Stimulated activated CD4-positive, alpha-beta T cell treated with anti-CD3 and anti-CD28 coated beads, TNF-alpha, amount 100 ng/mL, for 48 hours (primary cell): ENCODE results near the gene DPH7.
"Not testable (repeated sequence)": the region's sequence is repeated elsewhere in the genome, so short reads cannot be mapped to it uniquely, and the experiment has no call there.

Source experiments
- DNase-seq, 3 donors: peaks; one replicate each; pipeline ENCODE4 v3.0.0-alpha.2; 2020; ENCODE audit warnings: low read depth in 3 of 3

Gene DPH7

GRCh38 chr9:137578518-137579258 lies at the start of gene DPH7:
DPH7 (minus strand) TSS chr9:137578925; CDS start chr9:137578777, 148 bp downstream.
- DNase-seq: peak; percentile 89 to 98 (median 94)

DNA sequence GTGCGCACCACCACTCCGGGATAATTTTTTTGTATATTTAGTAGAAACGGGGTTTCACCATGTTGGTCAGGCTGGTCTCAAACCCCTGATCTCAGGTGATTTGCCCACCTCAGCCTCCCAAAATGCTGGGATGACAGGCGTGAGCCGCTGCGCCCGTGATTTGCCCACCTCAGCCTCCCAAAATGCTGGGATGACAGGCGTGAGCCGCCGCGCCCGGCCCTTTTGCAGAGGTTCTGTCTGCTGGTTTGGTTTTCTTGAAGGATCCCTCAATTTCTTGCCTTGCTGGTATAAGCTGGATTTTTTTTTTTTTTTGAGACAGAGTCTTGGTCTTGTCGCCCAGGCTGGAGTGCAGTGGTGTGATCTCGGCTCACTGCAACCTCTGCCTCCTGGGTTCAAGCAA lies 48.7 kb upstream of the DPH7 start:
- DNase-seq: not testable (repeated sequence)

GRCh38 chr9:137626464-137626863 lies 47.7 kb upstream of the DPH7 start:
- DNase-seq: no peak

DNA sequence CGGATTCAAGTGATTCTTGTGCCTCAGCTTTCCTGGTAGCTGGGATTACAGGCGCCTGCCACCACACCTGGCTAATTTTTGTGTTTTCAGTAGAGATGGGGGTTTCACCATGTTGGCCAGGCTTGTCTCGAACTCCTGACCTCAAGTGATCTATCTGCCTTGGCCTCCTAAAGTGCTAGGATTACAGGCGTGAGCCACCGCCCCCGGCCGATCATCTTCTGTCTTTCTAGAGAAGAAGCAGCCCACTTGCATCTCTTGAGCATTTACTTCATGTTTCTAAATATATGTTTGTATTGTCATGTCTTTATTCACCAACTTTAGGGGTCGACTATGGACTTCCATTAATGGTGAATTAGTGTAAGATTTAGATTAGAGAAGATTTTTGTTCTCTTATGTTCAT lies 43.5 kb upstream of the DPH7 start:
- DNase-seq: not testable (repeated sequence)

DNA sequence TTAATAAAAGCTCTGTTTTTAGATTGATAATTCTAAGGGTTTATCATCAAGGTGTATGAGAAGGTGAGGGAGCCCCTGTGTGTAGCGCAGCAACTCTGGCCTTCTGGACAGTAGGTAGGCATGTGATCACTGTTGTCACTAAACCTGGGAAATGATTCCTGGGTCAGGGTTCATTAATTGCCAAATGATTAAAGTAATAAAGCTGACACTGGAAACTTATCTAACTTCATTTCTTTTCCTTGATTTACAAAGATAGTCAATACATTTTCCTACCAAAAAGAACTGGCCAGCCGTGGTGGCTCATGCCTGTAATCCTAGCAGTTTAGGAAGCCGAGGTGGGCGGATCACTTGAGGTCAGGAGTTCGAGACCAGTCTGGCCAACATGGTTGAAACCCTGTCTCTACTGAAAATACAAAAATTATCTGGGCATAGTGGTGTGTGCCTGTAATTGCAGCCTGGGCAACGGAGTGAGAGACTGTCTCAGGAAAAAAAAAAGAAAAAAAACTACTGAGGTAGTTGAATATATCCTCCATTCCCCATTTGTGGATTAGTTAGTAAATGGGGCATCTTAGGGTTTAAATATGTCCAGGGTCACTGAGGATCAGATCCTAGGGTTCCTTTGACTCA lies 42.5 kb upstream of the DPH7 start:
- no peak for DNase-seq

- no peak for DNase-seq
Observed at GRCh38 chr9:137620581-137620980, 41.9 kb upstream of the DPH7 start.

- DNase-seq: no peak
Observed at GRCh38 chr9:137620048-137620405, 41.3 kb upstream of the DPH7 start.

DNA sequence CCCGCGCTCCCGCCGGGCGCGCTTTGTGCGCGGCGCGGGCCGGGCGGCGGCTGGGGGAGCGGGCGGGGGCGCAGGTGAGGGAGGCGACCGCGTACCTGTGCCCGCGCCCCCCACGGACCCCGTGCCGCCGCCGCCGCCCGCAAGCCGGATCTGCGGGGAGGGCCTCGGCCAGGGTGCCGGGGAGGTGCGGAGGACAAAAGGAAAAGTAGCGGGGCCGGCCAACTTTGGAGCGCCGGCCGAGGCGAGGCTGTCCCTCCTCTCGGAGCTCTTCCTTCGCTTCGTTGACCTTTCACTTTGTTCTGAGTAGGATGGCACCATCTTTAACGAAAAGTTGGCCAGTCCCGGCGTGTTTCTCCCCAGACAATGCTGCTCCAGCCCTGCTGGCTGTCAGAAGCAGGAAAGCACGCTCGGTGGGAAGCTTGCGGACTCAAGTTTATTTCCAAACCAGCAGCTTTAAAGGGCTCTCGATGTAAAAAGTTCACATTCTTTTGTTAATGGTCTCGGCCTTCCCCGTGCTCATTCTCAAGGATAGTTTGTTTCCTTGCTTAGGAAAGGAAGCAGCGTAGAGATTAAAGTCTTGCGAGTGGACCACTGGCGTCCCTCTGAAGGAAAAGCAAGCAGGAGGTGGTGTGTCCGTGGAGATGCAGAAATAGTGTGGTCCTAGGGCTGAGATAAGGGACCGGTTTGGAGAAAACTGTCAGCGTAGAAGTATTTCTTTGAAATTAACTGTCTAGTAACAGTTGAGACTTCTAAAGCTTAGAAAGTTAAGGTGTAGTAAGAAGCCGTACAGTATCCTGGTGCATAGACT lies 40.7 kb upstream of the DPH7 start:
- DNase-seq: no peak

DNA sequence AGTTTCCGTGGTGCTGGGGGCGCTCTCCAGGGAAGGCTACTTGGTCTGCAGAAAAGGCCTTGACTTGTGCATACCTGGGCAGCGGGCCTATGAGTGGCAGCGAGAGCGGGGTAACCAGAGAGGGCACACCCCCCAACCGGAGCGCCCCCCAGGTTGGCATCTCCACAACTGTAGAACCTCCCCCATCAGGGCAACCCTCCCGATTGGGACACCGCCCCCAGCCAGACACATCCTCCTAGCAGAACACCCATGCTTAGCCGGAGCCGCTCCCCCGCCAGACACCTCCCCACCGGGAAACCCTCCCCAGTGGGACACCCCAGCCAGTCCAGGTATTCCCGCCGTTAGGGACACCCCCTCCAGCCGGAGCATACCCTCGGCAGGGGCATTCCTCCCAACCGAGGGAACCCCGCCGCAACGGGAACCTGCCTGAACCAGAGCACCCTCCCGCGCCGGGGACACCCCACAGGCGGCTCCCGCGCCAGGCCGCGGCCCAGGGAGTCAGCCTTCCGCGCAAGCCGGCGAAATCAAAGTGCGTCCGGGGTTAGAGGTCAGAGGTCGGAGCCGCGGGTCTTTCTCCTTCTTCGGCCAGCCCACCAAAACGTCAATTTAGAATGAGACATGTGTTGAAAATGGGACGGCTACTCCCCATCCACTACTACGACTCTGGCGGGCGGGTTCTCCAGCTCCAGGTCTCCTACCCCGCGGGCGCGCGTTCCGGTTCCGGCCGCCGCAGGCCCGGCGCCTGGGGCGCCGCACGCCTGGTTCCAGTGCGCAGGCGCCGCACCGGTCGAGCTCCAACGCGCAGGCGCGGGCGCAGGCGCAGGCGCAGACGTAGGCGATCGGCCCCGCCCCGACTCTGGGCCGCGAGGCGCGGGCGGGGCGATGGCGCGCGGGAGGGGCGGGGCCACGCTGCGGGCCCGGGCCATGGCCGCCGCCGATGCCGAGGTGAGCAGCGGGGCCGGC lies 39.7 kb upstream of the DPH7 start, which contains the start of gene EHMT1:
EHMT1 (plus strand) TSS at position 901 of the 963 bp plus-strand sequence; CDS start at position 925, 24 bp downstream.
- peak; percentile 77 to 82 (median 81) for DNase-seq

DNA sequence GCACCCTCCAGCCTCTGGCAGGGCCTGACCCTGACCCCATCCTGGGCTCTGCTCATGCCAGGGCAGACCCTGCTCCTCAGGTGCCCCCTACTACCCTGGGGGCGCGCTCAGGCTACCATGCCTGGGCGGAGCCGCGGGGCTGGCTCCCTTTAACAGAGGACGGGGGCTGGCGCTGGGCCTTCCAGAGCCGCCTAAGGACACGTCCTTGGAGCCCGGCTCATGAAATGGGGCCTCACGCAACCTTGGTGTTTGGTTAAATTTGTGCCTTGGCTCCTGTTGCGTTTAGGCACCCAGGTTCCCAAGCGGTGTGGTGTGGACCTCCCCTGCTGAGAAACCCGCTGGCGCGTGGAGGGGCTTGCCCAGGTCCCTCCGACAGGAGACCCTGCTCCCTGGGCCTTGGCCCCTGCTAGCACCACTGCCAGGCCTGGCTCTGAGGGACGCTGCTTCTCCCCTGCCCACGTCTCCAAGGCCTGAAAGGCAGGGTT lies 36.7 kb upstream of the DPH7 start:
- DNase-seq: no peak

- DNase-seq: no peak
Observed at GRCh38 chr9:137614631-137615386, 36.1 kb upstream of the DPH7 start.

DNA sequence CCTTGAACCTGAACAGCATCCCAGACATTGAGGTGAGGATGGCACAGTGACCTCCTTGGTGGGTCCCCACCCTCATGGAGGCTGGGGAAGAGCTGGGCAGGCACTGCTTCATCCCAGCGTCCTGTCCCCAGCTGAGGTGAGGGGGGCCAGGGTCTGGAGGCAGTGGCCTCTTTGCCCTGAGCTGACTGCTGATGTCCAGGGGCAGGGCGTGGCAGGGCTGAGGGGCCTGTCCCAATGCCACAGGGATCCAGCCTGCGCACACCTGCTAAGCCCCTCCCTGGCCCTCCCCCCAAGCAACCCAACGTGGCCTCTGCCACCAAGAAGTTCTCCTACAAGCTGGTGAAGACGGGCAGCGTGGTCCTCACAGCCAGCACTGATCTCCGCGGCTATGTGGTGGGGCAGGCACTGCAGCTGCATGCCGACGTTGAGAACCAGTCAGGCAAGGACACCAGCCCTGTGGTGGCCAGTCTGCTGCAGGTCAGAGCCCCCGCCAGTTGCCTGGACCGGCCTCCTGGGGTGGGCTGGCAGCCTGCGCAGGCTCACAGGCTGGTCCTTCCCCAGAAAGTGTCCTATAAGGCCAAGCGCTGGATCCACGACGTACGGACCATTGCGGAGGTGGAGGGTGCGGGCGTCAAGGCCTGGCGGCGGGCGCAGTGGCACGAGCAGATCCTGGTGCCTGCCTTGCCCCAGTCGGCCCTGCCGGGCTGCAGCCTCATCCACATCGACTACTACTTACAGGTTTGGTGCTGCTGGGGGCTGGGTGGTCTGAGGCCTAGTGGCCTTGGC lies 35.2 kb upstream of the DPH7 start:
- DNase-seq: no peak

- DNase-seq: no peak
Observed at GRCh38 chr9:137613259-137613658, 34.5 kb upstream of the DPH7 start.

GRCh38 chr9:137612741-137613142 lies 34.0 kb upstream of the DPH7 start:
- no peak for DNase-seq

GRCh38 chr9:137611623-137612609 lies 33.2 kb upstream of the DPH7 start:
- DNase-seq: no peak

DNA sequence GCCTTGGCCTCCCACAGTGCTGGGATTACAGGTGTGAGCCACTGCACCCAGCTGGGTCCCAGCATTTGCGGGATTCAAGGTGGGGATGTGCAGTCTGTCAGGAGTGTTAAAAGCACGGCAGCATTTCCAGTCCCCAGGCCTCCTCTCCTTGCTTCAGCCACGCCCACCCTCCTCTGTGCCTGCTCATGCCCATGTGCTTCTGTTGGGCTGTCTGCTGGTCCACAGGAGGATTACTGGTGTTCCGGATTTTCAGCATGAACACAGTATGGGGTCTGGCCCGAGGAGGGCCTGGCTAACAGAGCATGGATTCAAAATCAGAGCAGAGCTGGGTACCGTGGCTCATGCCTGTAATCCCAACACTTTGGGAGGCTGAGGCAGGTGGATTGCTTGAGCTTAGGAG lies 32.2 kb upstream of the DPH7 start:
- no peak for DNase-seq

GRCh38 chr9:137607141-137607857 lies 28.6 kb upstream of the DPH7 start:
- no peak for DNase-seq

- DNase-seq: no peak
Observed at GRCh38 chr9:137606734-137607138, 28.0 kb upstream of the DPH7 start.
